IMR-90 (cell line): ENCODE data around the gene TYMS. TPM values are rescaled to one million over a fixed set of nuclear protein-coding genes. Genes with fewer than 3 reads are reported as not detected.
A peak's percentile ranks its signal among the peaks of the same experiment; 100 is the strongest.

ENCODE experiments used
- ATAC-seq: fragments of 200-7000 bp; cut with Tn5 transposase; 2 replicates; pipeline ENCODE4 v1.9.1; 2020; ENCODE audit warnings: low read depth, mild to moderate bottlenecking, moderate library complexity
- BruUV-seq: library from RNA; stranded (reverse); fragments of 400-500 nt; replicated peaks from 2 replicates; lab custom pipeline; 2021; lab: Mats Ljungman, UMichigan
- CTCF ChIA-PET: fragments of 300-600 bp; formaldehyde crosslinking; extraction: SDS; loops from one replicate; lab custom pipeline; 2021; ENCODE audit warnings: antibody characterized with exemption; lab: Yijun Ruan, JAX
- POLR2A ChIA-PET: fragments of 300-600 bp; sonication (Branson Sonifier 250); formaldehyde crosslinking; loops from one replicate; lab custom pipeline; 2022; ENCODE audit warnings: antibody characterized with exemption; ENCODE audit not compliant: unreplicated experiment; lab: Charles Lee
- DNase-seq: peaks from one replicate; pipeline ENCODE4 v3.0.0; 2013
- H2AFZ ChIP-seq: replicated peaks from 2 replicates; pipeline ENCODE3; 2013; ENCODE audit warnings: low read length, mild to moderate bottlenecking; ENCODE audit not compliant: poor library complexity
- H2AK5ac ChIP-seq: 2 replicates; pipeline ENCODE4 v1.6.1; 2013; ENCODE audit warnings: low read depth, low read length, inconsistent platforms
- H2AK9ac ChIP-seq: replicated peaks from 2 replicates; pipeline ENCODE3; 2013; ENCODE audit warnings: mild to moderate bottlenecking, low read depth, low read length, moderate library complexity; ENCODE audit not compliant: poor library complexity
- H2BK120ac ChIP-seq: 2 replicates; pipeline ENCODE4 v1.6.1; 2013; ENCODE audit warnings: low read depth, low read length, inconsistent platforms
- H2BK15ac ChIP-seq: 3 replicates; pipeline ENCODE4 v1.6.1; 2013; ENCODE audit warnings: low read depth, low read length, inconsistent platforms
- H2BK20ac ChIP-seq: 2 replicates; pipeline ENCODE4 v1.6.1; 2013; ENCODE audit warnings: low read depth, mild to moderate bottlenecking, inconsistent platforms, low read length, moderate library complexity
- H2BK5ac ChIP-seq: 2 replicates; pipeline ENCODE4 v1.6.1; 2013; ENCODE audit warnings: mild to moderate bottlenecking, low read depth, low read length, inconsistent platforms; ENCODE audit not compliant: poor library complexity, severe bottlenecking
- H3K14ac ChIP-seq: replicated peaks from 2 replicates; pipeline ENCODE4 v1.6.1; 2013; ENCODE audit warnings: low read depth, low read length, inconsistent platforms
- H3K18ac ChIP-seq: 2 replicates; pipeline ENCODE4 v1.6.1; 2013; ENCODE audit warnings: low read depth, low read length, control low read depth
- H3K23ac ChIP-seq: 2 replicates; pipeline ENCODE4 v1.6.1; 2013; ENCODE audit warnings: low read depth, low read length, inconsistent platforms
- H3K27ac ChIP-seq: 2 replicates; pipeline ENCODE4 v1.5.1; 2013; ENCODE audit warnings: mild to moderate bottlenecking, control low read depth, low read length; ENCODE audit not compliant: insufficient read depth
- H3K27me3 ChIP-seq: 2 replicates; pipeline ENCODE4 v1.6.1; 2013; ENCODE audit warnings: low read length; ENCODE audit not compliant: control insufficient read depth, insufficient read depth
- H3K36me3 ChIP-seq: 2 replicates; pipeline ENCODE4 v1.6.1; 2013; ENCODE audit warnings: low read length, mixed read lengths; ENCODE audit not compliant: control insufficient read depth, insufficient read depth
- H3K4ac ChIP-seq: 2 replicates; pipeline ENCODE4 v1.6.1; 2013; ENCODE audit warnings: low read depth, low read length, inconsistent platforms
- H3K4me1 ChIP-seq: 2 replicates; pipeline ENCODE4 v1.6.1; 2013; ENCODE audit warnings: low read length, mixed read lengths; ENCODE audit not compliant: control insufficient read depth, insufficient read depth
- H3K4me2 ChIP-seq: 2 replicates; pipeline ENCODE4 v1.6.1; 2013; ENCODE audit warnings: low read depth, mild to moderate bottlenecking, control low read depth, low read length, moderate library complexity
- H3K4me3 ChIP-seq: 2 replicates; pipeline ENCODE4 v1.5.1; 2013; ENCODE audit warnings: low read depth, mild to moderate bottlenecking, control low read depth, low read length, moderate library complexity; ENCODE audit not compliant: insufficient read depth
- H3K56ac ChIP-seq: 2 replicates; pipeline ENCODE4 v1.6.1; 2013; ENCODE audit warnings: low read length, inconsistent platforms; ENCODE audit not compliant: insufficient read depth; ENCODE audit errors: extremely low read depth
- H3K79me1 ChIP-seq, 2 experiments: 2 replicates each; pipeline ENCODE4 v1.6.1; 2013; ENCODE audit warnings: low read length in 2 of 2, inconsistent platforms in 1 of 2, low read depth in 1 of 2
- H3K9ac ChIP-seq: 2 replicates; pipeline ENCODE4 v1.6.1; 2013; ENCODE audit warnings: low read depth, low read length, control low read depth
- H3K9me1 ChIP-seq: 2 replicates; pipeline ENCODE4 v1.6.1; 2013; ENCODE audit warnings: low read length, inconsistent platforms; ENCODE audit not compliant: insufficient read depth
- H3K9me3 ChIP-seq: 2 replicates; pipeline ENCODE4 v1.6.1; 2013; ENCODE audit warnings: low read length; ENCODE audit not compliant: control insufficient read depth, insufficient read depth
- H4K20me1 ChIP-seq: 2 replicates; pipeline ENCODE4 v1.6.1; 2013; ENCODE audit warnings: low read length, inconsistent platforms; ENCODE audit not compliant: insufficient read depth
- H4K5ac ChIP-seq: 2 replicates; pipeline ENCODE4 v1.6.1; 2013; ENCODE audit warnings: mild to moderate bottlenecking, low read depth, low read length, control low read depth
- H4K8ac ChIP-seq, 2 experiments: 2 replicates each; pipeline ENCODE4 v1.6.1; 2013; ENCODE audit warnings: low read depth in 2 of 2, low read length in 2 of 2, control low read depth in 1 of 2, inconsistent platforms in 1 of 2
- H4K91ac ChIP-seq: 2 replicates; pipeline ENCODE4 v1.6.1; 2013; ENCODE audit warnings: low read depth, low read length, inconsistent platforms; ENCODE audit not compliant: insufficient read depth
- BHLHE40 ChIP-seq: fragments of 150-350 bp; IDR thresholded peaks from 2 replicates; pipeline ENCODE4 v1.6.1; 2016; ENCODE audit warnings: mild to moderate bottlenecking, low read depth, low read length
- CTCF ChIP-seq: conservative IDR thresholded peaks from 2 replicates; pipeline ENCODE4 v1.5.1; 2012; ENCODE audit warnings: mild to moderate bottlenecking, low read depth, low read length, improper control_type of control experiment
- FOS ChIP-seq: fragments of 150-350 bp; IDR thresholded peaks from 2 replicates; pipeline ENCODE4 v1.6.1; 2016; ENCODE audit warnings: low read depth, low read length
- WGBS, 2 experiments: methylation state at CpG; one replicate each; pipeline versions ENCODE4 v1.1.5 to v1.1.7; 2013; ENCODE audit warnings: missing lambda C conversion rate in 2 of 2; ENCODE audit not compliant: insufficient read length in 1 of 2; ENCODE audit errors: extremely low coverage in 2 of 2; 5-methylcytosine and 5-hydroxymethylcytosine counted together
- dilution Hi-C: fragments of 300-500 bp; cut with HindIII; formaldehyde crosslinking; loops from one replicate; pipeline ENCODE4 v1.14.3; 2018; ENCODE audit warnings: low sequenced_read_pairs; ENCODE audit not compliant: unreplicated experiment
- in situ Hi-C: fragments of 300-500 bp; cut with MboI; formaldehyde crosslinking; loops from 3 replicates; pipeline ENCODE4 v1.14.3; 2019; ENCODE audit warnings: low sequenced_read_pairs, inconsistent platforms, mixed read lengths
- intact Hi-C: fragments of 100-400 bp; cut with micrococcal nuclease; formaldehyde crosslinking; loops from 2 replicates; pipeline ENCODE4 v1.10.0; 2022
- polyA plus RNA-seq, 3 experiments: library from polyadenylated mRNA; depleted of rRNA; stranded (reverse); fragments of >200 nt; gene quantifications; 2 replicates each; pipeline ENCODE4 v1.2.3, GENCODE V29; 2012; ENCODE audit warnings: low replicate concordance in 1 of 3
- total RNA-seq: library from RNA; depleted of rRNA; stranded (reverse); fragments of >200 nt; gene quantifications from 2 replicates; pipeline ENCODE4 v1.2.3, GENCODE V29; 2012

The TYMS gene
- total and polyA plus RNA-seq, 2 of the 4 experiments (the other 2 are of a cell fraction): 28.3 to 92.2 TPM

- Histone ChIP-seq H2AFZ (no peak overlapping the region), H3K18ac (no peak overlapping the region), H4K5ac (no peak overlapping the region), H4K8ac (no peak overlapping the region), H3K4me2 (no peak overlapping the region), H2BK20ac (no peak overlapping the region), H3K56ac (no peak overlapping the region), H3K79me1 (no peaks in the 10 kb centered on the region; a peak in 1 of 4 replicates), H3K4me3 (no peak overlapping the region), H3K4ac (no peak overlapping the region), H3K9me1 (no peaks in the 10 kb centered on the region), H3K27me3 (peaks cover under 1% of the 10 kb centered on the region; the same call in 1 of the 2 replicates), H2BK15ac (no peak overlapping the region), H3K27ac (no peak overlapping the region), H2AK9ac (no peak overlapping the region), H3K14ac (no peak overlapping the region), H3K9me3 (no peaks in the 10 kb centered on the region), H3K9ac (no peak overlapping the region), H4K91ac (no peak overlapping the region), H2BK5ac (no peak overlapping the region), H4K20me1 (no peaks in the 10 kb centered on the region), H2AK5ac (no peak overlapping the region), H3K36me3 (no peaks in the 10 kb centered on the region), H3K23ac (no peak overlapping the region), H3K4me1 (no peaks in the 10 kb centered on the region; the same call in 1 of the 2 replicates), H2BK120ac (no peak overlapping the region)
- DNase-seq: peak; percentile 56
- POLR2A ChIA-PET: no interaction called here
- no CpG with 5 or more reads among the region's 5 CpGs for WGBS, 2 experiments
- dilution Hi-C loops (no loop called here), in situ Hi-C loops (no loop called here), intact Hi-C loops (no loop called here)
- BruUV-seq: no TSS peak
- peak; percentile 66 for ATAC-seq
- CTCF ChIA-PET: interaction anchor here (0.5 to 1.2 kb wide), 2 partner anchors 9 to 20 kb away, joined by 4 read pairs; no protein-coding TSS in a partner anchor
- TF ChIP-seq FOS (peak; percentile 14; the same call in 1 of the 2 replicates), BHLHE40 (no peak), CTCF (no peak)
Observed at GRCh38 chr18:649341-649740, 8.1 kb upstream of the TYMS start.
